GM18517 (cell line): ENCODE results near the gene MUSK.
"Not testable (repeated sequence)": the region's sequence is repeated elsewhere in the genome, so short reads cannot be mapped to it uniquely, and the experiment has no call there.

Source experiments
- ATAC-seq: cut with Tn5 transposase; IDR thresholded peaks from one replicate; pipeline ENCODE4 v1.9.1; 2021; ENCODE audit warnings: mild to moderate bottlenecking, moderate library complexity; ENCODE audit not compliant: unreplicated experiment

Gene MUSK

GRCh38 chr9:110755179-110755578 is 86.6 kb downstream of the MUSK start:
- no peak for ATAC-seq

GRCh38 chr9:110758201-110758600 is 89.6 kb downstream of the MUSK start:
- no peak for ATAC-seq

DNA sequence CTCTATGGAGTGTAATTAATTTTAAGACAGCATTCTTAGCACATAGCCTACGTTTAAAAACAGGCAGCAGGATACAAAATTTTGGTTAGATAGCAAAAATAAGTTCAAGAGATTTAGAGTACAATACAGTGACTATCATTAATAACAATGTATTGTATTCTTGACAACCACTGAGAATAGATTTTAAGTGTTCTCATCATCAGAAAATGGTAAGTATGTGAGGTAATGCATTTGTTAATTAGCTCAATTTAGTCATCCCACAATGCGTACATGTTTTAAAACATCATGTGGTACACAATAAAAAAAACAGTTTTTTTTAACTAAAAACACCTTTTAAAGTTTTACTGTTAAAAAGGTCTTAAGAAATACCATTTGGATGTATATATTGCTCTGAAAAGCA is 94.2 kb downstream of the MUSK start:
- no peak for ATAC-seq

GRCh38 chr9:110763568-110763967 is 95.0 kb downstream of the MUSK start:
- ATAC-seq, result no peak

DNA sequence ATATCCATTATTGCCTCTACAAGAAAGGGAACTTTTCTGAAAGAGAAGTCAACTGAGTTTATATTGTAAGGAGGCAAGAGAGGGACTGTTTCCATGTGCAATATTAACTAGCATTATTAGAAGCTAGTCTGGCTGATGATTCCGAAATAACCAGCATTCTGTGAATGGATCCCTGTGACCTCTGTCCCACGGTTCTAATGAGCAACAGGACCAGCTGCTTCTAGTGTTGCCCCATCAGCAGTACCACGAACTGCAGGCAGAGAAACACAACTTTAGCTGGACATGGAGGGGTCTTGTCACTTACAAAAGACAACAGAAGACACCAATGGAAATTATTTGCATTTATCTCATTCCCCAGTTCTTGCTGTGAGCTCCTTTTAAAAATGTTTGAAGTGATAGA is 95.4 kb downstream of the MUSK start:
- ATAC-seq, result no peak

GRCh38 chr9:110765926-110766325 is 97.3 kb downstream of the MUSK start:
- ATAC-seq, result no peak

- no peak for ATAC-seq
Observed at GRCh38 chr9:110767559-110768063, 99.0 kb downstream of the MUSK start.

GRCh38 chr9:110768886-110769285 is 100.3 kb downstream of the MUSK start:
- no peak for ATAC-seq

GRCh38 chr9:110769667-110770066 is 101.1 kb downstream of the MUSK start:
- no peak for ATAC-seq

GRCh38 chr9:110775724-110776123 is 107.1 kb downstream of the MUSK start:
- ATAC-seq, result no peak

GRCh38 chr9:110776221-110776620 is 107.6 kb downstream of the MUSK start:
- ATAC-seq, result no peak

- no peak for ATAC-seq
Observed at GRCh38 chr9:110777196-110777875, 108.7 kb downstream of the MUSK start.

GRCh38 chr9:110777876-110778215 is 109.3 kb downstream of the MUSK start:
- ATAC-seq, result no peak

GRCh38 chr9:110782701-110783100 is 114.1 kb downstream of the MUSK start:
- ATAC-seq, result no peak

DNA sequence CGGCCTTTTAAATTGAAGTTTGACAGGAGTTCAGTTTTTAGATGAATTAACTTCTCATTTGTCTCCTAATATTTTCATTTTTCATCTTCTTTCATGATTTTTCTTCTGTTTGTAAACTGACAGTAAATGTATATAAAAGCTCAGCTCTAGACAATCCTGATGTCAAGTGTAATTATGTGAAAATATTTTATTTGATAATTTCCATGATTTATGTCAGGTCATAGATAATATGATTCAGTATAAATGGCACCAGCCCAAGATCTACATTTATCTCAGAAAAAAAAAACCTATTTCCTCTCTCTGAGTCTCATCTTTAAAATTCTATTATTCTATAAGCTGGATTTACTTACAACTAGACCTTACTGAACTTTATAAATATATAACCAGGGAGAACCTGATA is 115.7 kb downstream of the MUSK start:
- no peak for ATAC-seq

GRCh38 chr9:110785166-110785565 is 116.6 kb downstream of the MUSK start:
- no peak for ATAC-seq

DNA sequence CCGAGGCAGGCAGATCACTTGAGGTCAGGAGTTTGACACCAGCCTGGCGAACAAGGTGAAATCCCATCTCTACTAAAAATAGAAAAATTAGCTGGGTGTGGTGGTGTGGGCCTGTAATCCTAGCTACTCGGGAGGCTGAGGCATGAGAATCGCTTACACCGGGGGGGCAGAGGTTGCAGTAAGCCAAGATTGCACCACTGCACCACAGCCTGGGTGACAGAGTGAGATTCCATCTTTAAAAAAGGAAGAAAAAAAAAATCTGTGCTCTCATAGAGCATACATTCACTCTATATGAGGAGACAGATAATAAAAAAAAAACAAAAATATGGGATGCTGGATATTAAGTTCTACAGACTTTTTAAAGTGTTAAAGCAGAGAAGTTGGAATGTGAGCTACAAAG is 119.8 kb downstream of the MUSK start:
- ATAC-seq, result not testable (repeated sequence)

DNA sequence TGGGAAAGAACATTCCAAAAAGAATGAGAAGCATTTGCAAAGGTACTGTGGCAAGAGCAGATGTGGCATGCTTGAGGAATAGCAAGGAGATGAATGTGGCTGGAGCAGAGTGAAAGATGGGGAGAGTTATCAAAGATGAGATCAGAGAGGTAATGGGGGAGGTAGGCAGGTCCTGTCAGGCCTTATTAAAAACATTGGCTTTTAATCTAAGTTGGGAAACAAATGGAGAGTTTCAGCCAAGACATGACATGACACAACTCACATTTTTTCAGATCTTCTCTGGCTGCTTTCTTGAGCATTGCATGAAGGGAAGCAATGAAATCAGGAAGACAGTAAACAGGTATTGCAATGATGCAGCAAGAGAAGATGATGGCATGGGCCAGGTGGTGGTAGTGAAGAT is 120.3 kb downstream of the MUSK start:
- no peak for ATAC-seq

DNA sequence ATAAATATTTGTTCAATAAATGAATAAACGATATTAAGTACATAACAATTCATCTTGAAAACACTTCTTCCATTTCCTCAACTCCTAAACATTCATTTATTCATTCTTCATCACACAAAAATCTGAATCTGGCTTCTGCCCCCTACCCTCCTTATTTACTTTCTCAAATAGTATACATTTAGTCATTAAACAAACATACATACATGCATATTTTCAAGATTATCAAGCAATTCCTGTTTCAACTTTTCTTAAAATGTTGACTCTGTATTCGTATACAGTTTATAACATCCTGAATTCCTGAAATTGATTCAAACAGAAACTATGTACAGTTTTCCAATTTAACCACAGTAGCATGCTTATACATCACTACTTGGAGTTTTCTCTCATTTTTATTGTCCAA is 129.0 kb downstream of the MUSK start:
- ATAC-seq, result no peak

- no peak for ATAC-seq
Observed at GRCh38 chr9:110799396-110799795, 130.8 kb downstream of the MUSK start.

- no peak for ATAC-seq
Observed at GRCh38 chr9:110801426-110801825, 132.8 kb downstream of the MUSK start.

DNA sequence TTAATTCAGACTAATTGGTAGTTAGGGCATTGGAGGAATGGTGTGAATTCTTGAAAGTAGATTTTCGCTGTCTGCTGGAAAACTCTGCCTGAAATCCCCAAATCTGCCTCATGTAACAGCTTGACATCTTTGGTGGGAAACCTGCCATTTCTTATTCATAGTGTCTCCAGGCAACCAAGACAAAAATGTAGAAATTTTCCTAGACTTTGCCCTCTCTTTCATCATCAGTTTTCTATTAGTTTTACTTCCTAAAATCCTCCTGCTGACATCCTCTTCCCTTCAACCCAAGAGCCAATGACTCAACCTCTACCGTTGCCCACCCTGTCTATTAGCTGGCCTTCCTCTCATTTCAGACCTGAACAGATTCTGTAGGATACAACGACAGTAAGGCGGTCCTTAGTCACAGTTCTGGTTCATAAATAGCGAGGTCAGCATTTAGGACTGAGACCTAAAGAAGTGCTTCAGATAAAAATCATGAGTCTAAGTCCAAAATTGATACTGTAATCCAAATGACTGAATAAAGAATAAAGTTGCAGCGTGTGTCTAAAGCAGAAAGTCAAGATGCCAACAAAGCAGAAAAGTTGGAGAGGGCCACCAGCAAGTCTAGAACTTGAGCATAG is 133.9 kb downstream of the MUSK start:
- ATAC-seq, result no peak
